Osteoblast (primary cell): ENCODE measurements around the gene FGF1. TPM values are rescaled to one million over a fixed set of nuclear protein-coding genes. Genes with fewer than 3 reads are reported as not detected.
A peak's percentile ranks its signal among the peaks of the same experiment; 100 is the strongest.

Source experiments
- DNase-seq: peaks from one replicate; pipeline ENCODE4 v3.0.0; 2011; ENCODE audit warnings: low spot score, mixed read lengths; ENCODE audit not compliant: insufficient read length; ENCODE audit errors: missing footprints
- H2AFZ ChIP-seq: 2 replicates; pipeline ENCODE4 v1.6.0; 2011; ENCODE audit warnings: mild to moderate bottlenecking, low read length
- H3K27ac ChIP-seq: 2 replicates; pipeline ENCODE4 v1.5.1; 2011; ENCODE audit warnings: mild to moderate bottlenecking, low read depth, low read length, moderate library complexity
- H3K27me3 ChIP-seq: 2 replicates; pipeline ENCODE4 v1.6.0; 2012; ENCODE audit warnings: mild to moderate bottlenecking, control low read depth, inconsistent platforms, low read length, moderate library complexity; ENCODE audit not compliant: insufficient read depth
- H3K36me3 ChIP-seq: 2 replicates; pipeline ENCODE4 v1.5.1; 2011; ENCODE audit warnings: mild to moderate bottlenecking, low read length, control low read depth, moderate library complexity; ENCODE audit not compliant: insufficient read depth
- H3K4me1 ChIP-seq: 2 replicates; pipeline ENCODE4 v1.5.1; 2011; ENCODE audit warnings: mild to moderate bottlenecking, low read length, control low read depth, moderate library complexity; ENCODE audit not compliant: insufficient read depth
- H3K4me2 ChIP-seq: 2 replicates; pipeline ENCODE4 v1.6.0; 2011; ENCODE audit warnings: mild to moderate bottlenecking, low read length; ENCODE audit not compliant: insufficient read depth
- H3K4me3 ChIP-seq: fragments of 200-600 bp; sonication (generic); 3 replicates; pipeline ENCODE4 v1.5.1; 2012; ENCODE audit warnings: mild to moderate bottlenecking, low read length, inconsistent platforms; ENCODE audit not compliant: insufficient read depth
- H3K79me2 ChIP-seq: 2 replicates; pipeline ENCODE4 v1.6.0; 2012; ENCODE audit warnings: mild to moderate bottlenecking, low read length, control low read depth, inconsistent platforms; ENCODE audit not compliant: insufficient read depth
- H3K9me3 ChIP-seq: 2 replicates; pipeline ENCODE4 v1.5.1; 2011; ENCODE audit warnings: low read depth, low read length, control low read depth
- H4K20me1 ChIP-seq: 2 replicates; pipeline ENCODE4 v1.6.0; 2012; ENCODE audit warnings: mild to moderate bottlenecking, low read length, control low read depth; ENCODE audit not compliant: insufficient read depth
- CTCF ChIP-seq: IDR thresholded peaks from 2 replicates; pipeline ENCODE4 v1.5.1; 2011; ENCODE audit warnings: mild to moderate bottlenecking, low read depth, low read length, moderate library complexity; ENCODE audit errors: extremely low read depth
- total RNA-seq: library from RNA; depleted of rRNA; stranded (reverse); fragments of >200 nt; gene quantifications from 2 replicates; pipeline ENCODE4 v1.2.3, GENCODE V29; 2012

The FGF1 gene
- total RNA-seq, 1 donor = 4.3 TPM

- H2AFZ ChIP-seq = no peak overlapping the region
Observed at GRCh38 chr5:142715291-142715690, 29.4 kb upstream of the FGF1 start.

GRCh38 chr5:142713121-142713706 is 27.3 kb upstream of the FGF1 start:
- peaks cover 8% of the 10 kb centered on the region for H3K4me1 ChIP-seq
- H3K36me3 ChIP-seq = no peaks in the 10 kb centered on the region
- DNase-seq = peak; percentile 93
- H3K4me2 ChIP-seq = peak overlapping the region; percentile 87
- H3K79me2 ChIP-seq = no peaks in the 10 kb centered on the region
- H4K20me1 ChIP-seq = no peaks in the 10 kb centered on the region
- TF ChIP-seq CTCF = peak; percentile 95
- no peaks in the 10 kb centered on the region for H3K9me3 ChIP-seq
- H2AFZ ChIP-seq = peak overlapping the region; percentile 92
- no peaks in the 10 kb centered on the region for H3K27me3 ChIP-seq
- H3K4me3 ChIP-seq = peak overlapping the region; percentile 75
- peak overlapping the region; percentile 66 for H3K27ac ChIP-seq

More at GRCh38 chr5:142715291-142715690, 29.4 kb upstream of the FGF1 start:
- Histone ChIP-seq H3K27me3 (no peaks in the 10 kb centered on the region), H3K27ac (no peak overlapping the region), H3K36me3 (no peaks in the 10 kb centered on the region), H4K20me1 (no peaks in the 10 kb centered on the region), H3K4me1 (peaks cover 12% of the 10 kb centered on the region), H3K9me3 (no peaks in the 10 kb centered on the region), H3K4me3 (no peak overlapping the region), H3K4me2 (no peak overlapping the region), H3K79me2 (no peaks in the 10 kb centered on the region)
- no peak for TF ChIP-seq CTCF
- DNase-seq = no peak

- Histone ChIP-seq H3K27me3 (no peaks in the 10 kb centered on the region), H3K4me2 (no peak overlapping the region), H4K20me1 (no peaks in the 10 kb centered on the region), H2AFZ (no peak overlapping the region), H3K4me1 (peaks cover 8% of the 10 kb centered on the region), H3K9me3 (no peaks in the 10 kb centered on the region), H3K79me2 (no peaks in the 10 kb centered on the region), H3K27ac (no peak overlapping the region), H3K36me3 (no peaks in the 10 kb centered on the region), H3K4me3 (no peak overlapping the region)
- DNase-seq = no peak
- TF ChIP-seq CTCF = no peak
Observed at GRCh38 chr5:142703153-142703552, 17.3 kb upstream of the FGF1 start.

GRCh38 chr5:142701673-142702311 is 15.9 kb upstream of the FGF1 start:
- peaks cover 22% of the 10 kb centered on the region for H3K4me1 ChIP-seq
- no peak overlapping the region for H3K4me3 ChIP-seq
- TF ChIP-seq CTCF = no peak
- H3K79me2 ChIP-seq = no peaks in the 10 kb centered on the region
- H3K9me3 ChIP-seq = no peaks in the 10 kb centered on the region
- no peaks in the 10 kb centered on the region for H3K36me3 ChIP-seq
- DNase-seq = no peak
- H2AFZ ChIP-seq = no peak overlapping the region
- H4K20me1 ChIP-seq = no peaks in the 10 kb centered on the region
- H3K27ac ChIP-seq = no peak overlapping the region
- no peak overlapping the region for H3K4me2 ChIP-seq
- no peaks in the 10 kb centered on the region for H3K27me3 ChIP-seq
